Choroid plexus epithelial cell (primary cell): ENCODE results near the gene ZNF407.

ENCODE experiments used
- DNase-seq: peaks from one replicate; pipeline ENCODE4 v3.0.0-alpha.2; 2010; ENCODE audit warnings: low read depth
- H3K4me3 ChIP-seq: 2 replicates; pipeline ENCODE4 v1.5.1; 2011; ENCODE audit warnings: low read depth, mild to moderate bottlenecking, control low read depth, low read length, moderate library complexity
- CTCF ChIP-seq: conservative IDR thresholded peaks from 2 replicates; pipeline ENCODE4 v1.5.1; 2011; ENCODE audit warnings: low read depth, mild to moderate bottlenecking, control low read depth, inconsistent platforms, low read length, moderate library complexity

ZNF407 gene

GRCh38 chr18:74937291-74937690 is 339.6 kb downstream of the ZNF407 start:
- no peak for TF ChIP-seq CTCF
- H3K4me3 ChIP-seq, result no peak overlapping the region
- DNase-seq, result no peak

GRCh38 chr18:74940856-74941255 is 343.2 kb downstream of the ZNF407 start:
- no peak for TF ChIP-seq CTCF
- DNase-seq, result no peak

GRCh38 chr18:74942319-74942910 is 344.7 kb downstream of the ZNF407 start:
- no peak for DNase-seq
- no peak for TF ChIP-seq CTCF
- no peak overlapping the region for H3K4me3 ChIP-seq

More at GRCh38 chr18:74940856-74941255, 343.2 kb downstream of the ZNF407 start:
- H3K4me3 ChIP-seq, result no peak overlapping the region

GRCh38 chr18:74944676-74945075 is 347.0 kb downstream of the ZNF407 start:
- no peak for TF ChIP-seq CTCF
- H3K4me3 ChIP-seq, result no peak overlapping the region
- DNase-seq, result no peak

GRCh38 chr18:74945774-74946545 is 348.3 kb downstream of the ZNF407 start:
- peak; percentile 64 for DNase-seq
- H3K4me3 ChIP-seq, result no peak overlapping the region
- no peak for TF ChIP-seq CTCF

GRCh38 chr18:74946646-74947375 is 349.1 kb downstream of the ZNF407 start:
- no peak for TF ChIP-seq CTCF
- no peak overlapping the region for H3K4me3 ChIP-seq
- DNase-seq, result peak; percentile 56
